Measurements from ENCODE around the gene MAPK9.

- TF ChIP-seq POLR2A (IDR thresholded peaks at IDR 0.05; ENCODE audit: extremely low read depth, insufficient read length) (no peak), CTCF (IDR thresholded peaks at IDR 0.05; ENCODE audit: low read depth, low read length) (no peak), MYC (IDR thresholded peaks at IDR 0.05; ENCODE audit: low read depth, low read length) (no peak)
Observed at GRCh38 chr5:180217797-180218196, 74.1 kb downstream of the MAPK9 start.

Measured in NB4 (cell line).